GM21526 (cell line): ENCODE data around the gene HEPACAM2.

Experiments used
- ATAC-seq: cut with Tn5 transposase; IDR thresholded peaks from one replicate; pipeline ENCODE4 v1.9.1; 2021; ENCODE audit warnings: moderate library complexity; ENCODE audit not compliant: unreplicated experiment, low FRiP score

HEPACAM2 gene

DNA sequence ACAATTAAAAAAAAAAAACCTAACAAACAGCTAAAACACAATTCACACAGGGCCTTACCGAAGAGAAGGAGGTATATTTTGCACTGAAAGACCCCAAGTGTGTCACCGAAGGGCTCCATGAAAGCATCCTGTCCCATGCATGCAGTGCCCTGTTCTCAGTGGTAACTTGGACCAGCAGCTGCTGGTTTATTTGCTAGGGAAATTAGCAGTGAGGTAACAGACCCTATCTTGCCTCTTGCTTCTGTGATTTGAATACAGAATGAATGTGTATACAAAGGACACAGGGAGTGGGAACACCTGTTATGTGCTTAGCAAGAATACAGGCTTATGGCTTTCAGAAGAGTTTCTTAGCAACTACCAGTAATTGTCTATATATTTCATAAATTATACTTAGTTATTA lies at the start of gene HEPACAM2:
Gene HEPACAM2 (minus strand): TSS at position 160 of the 400 bp plus-strand sequence.
- no peak for ATAC-seq

DNA sequence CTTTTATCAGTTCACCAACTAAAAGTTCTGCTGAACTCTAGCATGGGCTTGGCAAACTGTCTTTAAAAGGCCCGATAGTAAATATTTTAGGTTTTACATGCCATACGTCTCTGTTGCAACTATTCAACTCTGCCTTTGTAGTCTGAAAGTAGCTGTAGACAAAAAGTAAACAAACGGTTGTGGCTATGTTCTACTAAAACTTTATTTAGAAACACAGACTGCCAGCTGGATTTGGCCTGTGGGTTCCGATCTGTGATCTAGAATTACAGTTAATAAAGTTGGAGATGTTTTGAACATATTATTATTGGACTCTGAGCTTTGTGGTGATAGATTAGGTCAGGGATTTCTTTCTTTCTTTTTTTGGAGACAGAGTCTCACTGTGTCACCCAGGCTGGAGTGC lies 39.0 kb upstream of the HEPACAM2 start:
- no peak for ATAC-seq

DNA sequence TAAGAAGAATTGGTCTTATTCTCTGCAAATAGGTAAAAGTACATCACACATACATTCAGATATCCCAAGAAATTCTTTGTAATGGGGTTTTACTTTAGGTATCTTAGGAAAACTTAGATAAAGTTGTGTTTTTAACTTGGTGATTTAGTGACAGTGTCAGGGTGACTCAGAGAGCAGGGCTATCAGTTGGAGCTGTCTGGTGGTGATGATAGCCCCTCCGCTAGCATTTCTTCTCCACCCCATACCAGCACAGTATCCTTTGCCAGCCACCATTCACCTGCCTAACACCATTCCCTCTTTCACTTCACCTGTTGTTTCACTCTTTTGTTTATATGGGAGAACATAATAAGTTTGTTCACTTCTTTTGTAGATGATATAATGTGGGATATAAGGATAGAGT lies 36.3 kb upstream of the HEPACAM2 start:
- no peak for ATAC-seq

DNA sequence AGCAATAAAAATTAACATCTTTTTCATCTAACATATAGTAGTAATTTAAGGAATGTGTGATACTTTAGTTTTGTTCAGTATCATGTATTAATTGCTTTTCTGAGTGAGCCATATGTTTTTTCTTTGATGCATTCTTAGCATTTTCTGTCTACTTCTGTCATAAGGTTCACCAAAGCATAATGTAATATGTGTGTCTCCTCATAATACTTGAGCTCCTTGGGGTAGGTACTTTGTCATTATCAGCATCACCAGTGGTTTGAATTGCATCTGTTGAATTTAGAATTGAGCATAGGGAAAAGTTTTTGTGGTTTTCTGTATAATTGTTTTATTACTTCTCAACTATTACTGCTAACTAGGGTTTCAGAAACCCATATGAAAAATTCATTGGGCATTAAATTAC lies 32.4 kb upstream of the HEPACAM2 start:
- ATAC-seq: no peak

DNA sequence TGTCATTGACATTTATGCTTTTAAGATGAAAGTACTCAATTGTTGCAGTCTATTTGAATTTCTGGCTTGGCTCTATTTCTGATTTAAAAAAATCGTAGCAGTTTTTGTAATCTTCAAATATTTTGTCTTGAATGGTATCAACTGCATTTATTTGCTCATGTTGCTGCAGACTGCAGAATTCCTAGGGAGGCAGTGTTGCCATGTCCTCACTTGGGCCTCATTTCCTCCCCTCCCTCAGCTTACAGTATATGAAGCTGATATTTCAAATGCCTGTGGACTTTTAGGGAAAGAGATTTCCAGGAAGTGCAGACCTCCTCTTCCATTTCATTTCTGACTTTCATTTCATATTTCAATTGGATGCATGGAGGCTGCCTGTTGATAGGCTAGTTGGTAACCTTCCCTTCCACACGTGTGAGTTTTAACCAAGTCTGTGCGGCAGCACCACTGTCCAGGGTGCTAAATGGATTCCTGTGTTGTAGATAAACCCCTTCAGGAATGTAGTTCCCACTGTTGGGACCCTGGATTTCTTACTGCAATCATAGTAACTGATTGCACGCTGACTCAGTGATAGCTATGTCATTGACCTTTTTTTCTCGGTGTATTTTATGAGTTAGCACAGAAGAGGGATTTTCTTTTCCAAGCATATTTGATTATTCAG lies 23.4 kb upstream of the HEPACAM2 start:
- no peak for ATAC-seq

DNA sequence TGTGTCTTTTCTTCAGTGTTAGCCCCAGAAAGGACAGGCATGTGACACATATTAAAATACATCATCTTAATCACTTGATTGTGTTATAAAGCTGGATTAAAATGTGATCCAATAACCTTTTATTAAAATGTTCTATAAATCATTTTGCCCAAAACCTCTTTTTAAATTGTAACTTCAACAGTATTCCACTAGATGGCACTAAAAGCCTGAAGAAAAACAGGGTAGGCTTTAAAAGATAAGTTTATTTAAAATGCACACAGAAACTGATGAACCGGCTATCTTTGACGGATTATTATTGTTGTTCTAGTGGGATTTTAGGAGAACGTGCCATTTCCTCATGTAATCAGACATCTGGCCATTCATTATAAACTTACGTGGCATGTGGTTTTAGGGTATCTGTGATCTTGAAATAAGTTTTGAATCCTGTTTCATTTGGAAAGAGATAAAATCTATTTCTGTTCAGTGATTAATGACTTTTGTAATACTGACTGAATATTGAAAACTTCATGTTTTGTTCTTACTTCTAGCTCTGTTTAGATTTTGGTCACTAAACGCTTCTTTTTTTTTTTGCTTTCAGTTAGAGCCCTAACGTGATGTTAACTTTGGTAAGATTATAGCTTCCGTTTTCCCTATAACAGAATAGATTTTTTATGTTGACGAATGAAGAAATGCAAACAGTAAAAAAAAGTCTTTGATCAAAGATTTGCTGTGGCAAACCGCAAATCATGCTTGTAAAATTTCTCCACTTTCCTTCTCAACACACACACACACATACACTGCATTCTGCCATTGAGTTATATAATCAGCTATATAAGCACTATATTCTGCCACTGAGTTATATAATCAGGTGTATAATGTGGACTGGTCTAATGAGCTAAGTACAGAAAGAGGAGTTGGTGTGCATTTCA lies 19.5 kb upstream of the HEPACAM2 start:
- ATAC-seq: no peak

DNA sequence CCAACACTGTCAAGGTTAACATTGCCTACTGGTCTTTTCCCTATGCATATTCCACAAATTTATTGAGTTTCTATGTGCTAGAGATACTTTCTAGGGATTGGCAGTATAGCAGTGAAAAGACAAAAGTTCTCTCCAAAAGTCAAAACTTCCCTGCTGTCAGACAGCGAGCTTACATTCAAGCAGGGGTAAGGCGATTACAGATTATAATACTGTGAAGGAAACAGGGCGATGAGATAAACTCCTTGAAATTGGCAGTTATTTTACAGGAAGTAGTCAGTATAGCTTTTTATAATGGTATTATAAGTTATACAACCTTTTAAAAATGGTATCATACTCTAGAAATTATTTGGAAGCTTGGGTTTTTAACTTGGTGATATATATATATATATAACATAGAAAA lies 15.8 kb upstream of the HEPACAM2 start:
- no peak for ATAC-seq

DNA sequence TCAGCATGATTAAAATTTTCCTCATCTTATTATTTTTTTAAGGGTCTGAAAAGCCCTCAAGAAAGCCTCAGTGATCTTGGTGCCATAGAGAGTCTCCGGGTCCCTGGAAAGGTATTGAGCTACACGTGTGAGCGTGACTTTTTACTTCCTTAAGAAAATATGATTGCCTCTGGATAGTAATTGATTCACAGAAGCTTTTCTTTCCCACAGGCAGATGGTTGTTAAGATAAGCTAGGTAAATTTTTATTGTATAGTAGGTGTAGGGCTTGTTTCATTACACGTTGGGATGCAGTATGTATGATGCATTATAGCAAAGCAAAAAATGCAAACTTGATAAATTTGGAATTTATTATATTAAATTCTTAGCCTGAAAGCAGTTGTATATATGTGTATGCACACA lies 13.6 kb upstream of the HEPACAM2 start:
- no peak for ATAC-seq

DNA sequence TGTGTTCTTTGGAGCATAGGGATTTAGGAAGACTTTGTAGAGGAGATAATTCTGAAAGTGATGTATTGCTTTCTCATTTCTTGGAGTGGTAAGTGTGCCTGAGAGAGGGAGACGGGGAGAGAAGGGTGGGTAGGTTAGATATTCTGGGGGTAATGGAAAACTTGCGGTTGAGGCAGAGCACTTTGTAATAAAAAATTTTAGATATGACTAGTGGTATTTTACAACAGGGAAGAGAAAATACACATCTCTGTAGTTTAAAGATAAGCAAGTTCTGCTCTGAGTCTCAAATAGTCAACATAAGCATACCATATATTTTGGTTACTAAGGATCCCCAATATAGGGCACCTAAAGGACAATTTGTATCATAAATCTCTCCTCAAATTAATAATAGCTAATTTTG lies 12.5 kb upstream of the HEPACAM2 start:
- no peak for ATAC-seq

DNA sequence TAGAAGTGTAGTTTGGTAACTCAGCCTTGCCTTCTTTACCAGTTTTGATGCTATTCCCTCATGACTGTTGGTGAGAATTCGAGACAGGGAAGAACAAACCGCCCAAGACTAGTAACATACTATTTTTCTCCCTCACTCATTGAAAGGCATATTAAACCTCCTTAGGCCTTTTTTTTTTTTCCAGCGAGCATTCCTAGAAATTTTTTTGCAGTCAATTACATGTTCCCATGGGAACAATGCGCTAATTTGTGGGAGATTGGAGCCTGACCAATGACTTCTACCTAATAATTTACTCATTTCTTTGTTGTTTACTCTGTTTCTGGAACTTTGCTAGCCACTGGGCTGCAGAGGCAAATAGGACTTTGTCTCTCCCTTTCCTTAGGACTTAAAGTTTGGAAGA lies 11.9 kb upstream of the HEPACAM2 start:
- no peak for ATAC-seq

DNA sequence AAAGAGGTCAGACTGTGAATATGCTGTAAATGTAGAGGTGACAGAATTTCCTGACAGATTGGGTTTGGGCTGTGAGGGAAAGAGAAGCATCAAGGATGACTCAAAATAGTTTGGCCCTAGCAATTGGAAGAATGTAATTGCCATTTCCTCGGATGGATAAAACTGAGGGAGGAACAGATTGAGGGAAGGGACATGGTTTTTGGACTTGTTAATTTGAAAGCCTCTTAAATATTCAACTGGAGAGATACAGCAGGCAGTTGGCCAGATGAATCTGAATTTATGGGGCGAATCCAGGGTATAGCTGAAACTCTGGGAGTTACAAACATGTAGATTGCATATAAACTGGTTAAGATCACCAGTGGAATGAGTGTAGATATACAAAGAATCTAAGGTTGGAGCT lies 9.3 kb upstream of the HEPACAM2 start:
- ATAC-seq: no peak

DNA sequence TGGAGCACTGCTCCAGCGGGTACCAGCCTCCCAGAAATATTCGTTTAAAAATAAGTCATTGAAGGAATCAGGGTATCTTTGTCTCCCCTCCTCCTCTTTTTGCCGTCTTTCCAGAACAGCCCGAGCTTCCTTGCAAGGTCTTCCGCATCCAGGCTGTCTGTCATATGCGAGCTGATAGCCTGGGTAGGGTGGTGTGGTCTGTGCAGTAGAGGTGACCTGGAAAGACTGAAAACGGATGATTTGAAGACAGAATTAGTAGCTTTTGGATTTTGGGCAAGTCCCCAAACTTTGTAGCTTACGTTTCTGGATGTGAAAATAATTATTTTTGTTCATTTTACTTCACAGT lies 6.4 kb upstream of the HEPACAM2 start:
- ATAC-seq: no peak

DNA sequence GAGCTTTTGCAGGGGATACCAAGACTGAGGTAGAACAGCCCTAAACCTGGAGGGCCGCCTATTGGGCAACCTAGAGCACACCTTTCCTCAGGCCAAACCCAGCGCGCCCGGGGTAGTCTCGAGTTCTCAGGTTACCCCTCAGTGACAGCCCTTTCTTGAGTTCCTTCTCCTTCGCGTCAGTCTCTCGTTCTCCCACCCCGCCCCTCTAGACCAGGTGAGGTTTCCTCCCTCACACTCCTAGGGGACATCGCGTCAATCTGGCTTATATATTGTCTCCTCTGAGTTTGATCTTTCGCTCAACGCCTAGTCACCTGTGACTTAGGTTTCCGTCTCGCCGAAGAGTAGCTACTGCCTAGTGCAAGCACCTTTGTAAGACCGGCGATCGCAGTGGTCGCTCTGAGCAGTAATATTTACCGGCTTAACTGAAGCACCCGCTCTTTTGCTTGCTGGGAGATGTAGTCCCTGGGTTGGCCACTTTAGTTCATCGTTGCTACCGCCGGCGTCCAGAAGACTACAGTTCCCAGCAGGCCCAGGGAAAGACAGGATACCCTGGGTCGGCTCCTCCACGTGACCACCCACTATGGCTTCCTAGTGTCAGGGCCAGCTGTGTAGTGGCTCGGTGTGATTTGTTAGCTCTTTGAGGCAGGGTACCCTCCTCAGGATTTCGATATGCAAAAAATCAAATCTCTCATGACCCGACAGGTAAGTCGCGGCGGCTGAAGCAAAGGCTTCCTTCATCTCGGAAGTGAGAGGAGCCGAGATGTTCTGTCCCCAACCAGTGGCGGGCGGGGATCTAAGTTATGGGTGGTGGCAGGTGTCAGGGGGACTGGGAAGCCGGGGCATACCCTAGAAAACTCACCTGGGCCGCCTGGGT lies 5.8 kb upstream of the HEPACAM2 start, which contains the start of gene VPS50:
Gene VPS50 (plus strand): TSS at position 568 of the 874 bp plus-strand sequence. CDS start 102 bp downstream, at position 670.
- peak; percentile 99 for ATAC-seq

DNA sequence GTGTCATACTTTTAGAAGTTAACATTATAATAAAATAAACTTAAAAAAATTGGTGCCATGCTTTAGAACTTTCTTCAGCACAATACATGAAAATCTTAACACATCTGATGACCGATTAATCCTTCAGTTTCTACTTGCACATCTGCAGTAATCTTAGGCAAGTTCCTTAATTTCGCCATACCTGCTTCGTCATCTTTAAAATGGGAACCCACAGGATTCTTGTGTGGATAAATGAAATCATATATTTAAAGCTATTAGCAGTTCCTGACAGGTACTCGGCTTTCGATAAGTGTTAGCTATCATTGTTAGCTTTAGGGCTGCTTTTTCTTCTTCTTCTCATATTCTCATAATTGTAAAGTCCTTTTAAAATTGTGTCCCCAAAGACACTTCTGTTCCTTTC lies 5.0 kb upstream of the HEPACAM2 start:
- ATAC-seq: no peak

DNA sequence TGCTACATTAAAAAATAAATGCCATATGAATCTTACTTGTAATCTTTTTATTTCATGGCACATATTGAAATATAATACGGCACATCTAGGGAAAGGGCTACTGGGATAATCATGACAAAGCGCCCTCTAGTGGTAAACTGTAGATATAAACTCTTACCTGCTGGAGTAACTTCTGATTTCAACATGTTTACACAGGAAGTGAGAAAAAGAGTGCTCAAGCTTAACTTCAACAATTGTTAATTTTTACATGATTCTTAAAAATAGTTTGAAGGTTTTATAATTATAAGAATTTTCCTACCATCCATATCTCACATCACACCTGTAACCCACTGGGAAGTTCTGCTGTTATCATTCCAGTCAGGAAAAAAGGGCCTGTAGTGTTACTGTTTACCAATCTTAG lies 2.0 kb upstream of the HEPACAM2 start:
- no peak for ATAC-seq

DNA sequence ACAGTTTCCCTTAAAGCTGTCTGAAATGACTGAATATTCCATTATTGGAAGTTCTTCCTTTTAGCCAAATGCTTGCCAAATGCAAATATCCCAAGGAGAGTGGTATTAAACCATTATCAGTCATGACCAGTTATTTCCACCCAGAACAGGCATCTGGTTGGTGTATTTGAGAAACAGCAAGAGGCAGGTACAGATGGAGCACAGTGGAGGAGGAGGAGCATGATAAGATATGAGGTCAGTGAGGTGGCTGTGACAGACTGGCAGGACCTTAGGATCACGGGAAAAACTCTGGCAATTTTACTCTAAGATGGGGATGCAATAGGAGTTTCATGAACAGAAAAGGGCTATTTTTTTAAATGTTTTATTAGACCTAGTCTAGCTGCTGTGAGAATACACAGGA lies 6.4 kb downstream of the HEPACAM2 start:
- no peak for ATAC-seq

DNA sequence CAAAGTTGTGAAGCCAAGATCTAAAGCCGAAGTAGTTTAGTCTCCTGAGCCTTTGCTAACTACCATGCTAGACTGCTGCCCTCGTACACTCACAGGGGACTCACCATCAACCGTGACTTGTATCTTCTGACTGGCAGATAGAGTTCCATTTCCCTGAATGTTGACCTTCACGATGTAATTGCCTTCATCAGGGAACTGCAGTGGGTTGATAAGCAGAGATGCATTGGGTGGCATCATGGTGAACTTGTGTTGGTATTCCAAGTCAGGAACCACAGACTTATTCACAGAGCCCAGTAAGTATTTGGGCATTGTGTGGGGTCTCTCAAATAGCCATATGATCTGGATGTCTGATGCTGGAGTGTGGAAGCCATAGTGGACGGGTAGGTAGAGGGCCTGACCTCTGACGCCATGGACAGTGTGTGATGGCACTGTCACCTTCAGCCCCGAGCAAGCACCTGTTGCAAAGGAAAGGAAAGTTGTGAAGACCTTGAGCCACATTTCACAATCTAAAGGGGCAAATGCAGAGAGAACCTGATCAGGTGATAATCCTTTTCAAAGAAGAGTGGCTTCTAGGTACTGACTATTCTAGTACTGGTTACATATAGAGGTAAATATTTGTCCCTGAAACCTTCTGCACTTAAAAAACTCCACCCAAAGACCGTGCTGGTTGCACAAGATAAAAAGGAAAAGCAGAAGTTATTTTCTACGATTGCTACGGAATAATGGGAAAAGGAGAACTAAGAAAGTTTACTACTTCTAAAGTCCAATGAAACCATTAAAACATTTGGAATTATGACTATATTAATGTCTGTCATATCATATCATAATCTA lies 7.1 kb downstream of the HEPACAM2 start:
- no peak for ATAC-seq

DNA sequence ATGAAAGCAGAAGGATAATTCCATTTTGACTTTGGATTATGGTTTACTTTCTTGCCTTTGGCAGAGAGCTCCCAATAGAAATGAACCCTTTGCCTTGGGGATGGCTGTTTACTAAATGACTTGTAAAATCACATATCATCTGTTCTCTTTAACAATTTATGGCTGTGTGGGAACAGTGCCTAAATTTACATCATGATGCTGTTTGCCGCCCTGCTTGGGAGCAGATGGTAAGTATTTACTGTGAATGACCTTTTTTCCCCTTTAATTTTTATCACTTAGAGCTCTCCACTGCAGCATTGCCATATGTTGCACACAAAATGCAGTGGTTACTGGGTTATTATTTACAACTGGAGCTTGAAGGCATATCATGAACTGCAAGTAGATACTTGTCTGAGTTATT lies 13.4 kb downstream of the HEPACAM2 start:
- no peak for ATAC-seq

DNA sequence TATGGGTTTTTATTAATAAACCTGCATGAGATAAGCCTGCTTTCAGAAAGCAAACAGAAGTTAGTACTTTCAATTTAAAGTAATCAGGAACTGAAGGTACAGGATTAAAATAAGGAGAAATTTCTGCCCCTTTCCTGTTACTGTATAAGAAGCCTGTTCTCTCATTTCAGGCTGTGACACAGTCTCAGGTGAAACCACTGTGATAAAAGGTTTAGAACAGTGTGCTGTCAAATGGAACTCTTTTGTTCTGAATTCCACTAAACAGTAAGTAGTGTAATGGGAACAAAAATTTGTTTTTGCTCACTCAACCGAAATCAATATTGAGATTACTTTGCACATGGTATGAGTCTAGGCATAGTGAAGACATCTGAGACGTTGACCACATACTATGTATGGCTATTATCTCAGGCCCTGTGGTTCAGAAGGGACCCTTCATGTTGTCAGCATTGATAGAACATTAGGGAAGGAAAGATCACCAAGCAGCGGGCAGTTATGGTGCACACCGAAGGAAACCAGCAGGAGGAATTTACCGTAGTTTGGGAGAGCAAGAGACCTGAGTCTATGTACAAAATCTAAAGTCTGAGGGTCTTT lies 14.9 kb downstream of the HEPACAM2 start:
- ATAC-seq: no peak

DNA sequence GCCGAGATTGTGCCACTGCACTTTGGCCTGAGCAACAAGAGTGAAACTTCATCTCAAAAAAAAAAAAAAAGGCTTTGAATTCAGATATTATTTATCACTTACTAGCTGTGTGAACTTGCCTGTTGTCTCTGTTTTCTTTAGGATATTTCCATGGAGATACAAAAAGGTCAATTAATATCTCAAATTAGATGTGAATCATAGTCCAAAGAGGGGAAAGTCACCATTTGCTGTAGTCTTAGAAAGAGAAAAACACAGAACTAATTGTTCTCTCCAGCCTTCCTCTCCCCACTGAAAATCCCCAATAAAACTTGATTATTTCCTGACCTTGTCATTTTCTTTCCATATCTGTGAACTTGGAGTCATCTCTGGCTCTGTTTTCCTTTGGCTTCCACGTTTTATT lies 21.2 kb downstream of the HEPACAM2 start:
- no peak for ATAC-seq
